Renal cortex interstitium (tissue), 11 donors: ENCODE measurements around the gene ATXN1. TPM values are rescaled to one million over a fixed set of nuclear protein-coding genes. Genes with fewer than 3 reads are reported as not detected.
"Not testable (repeated sequence)": the region's sequence is repeated elsewhere in the genome, so short reads cannot be mapped to it uniquely, and the experiment has no call there.

ENCODE experiments used
- DNase-seq, 11 donors: peaks; one replicate each; pipeline ENCODE4 v3.0.0-alpha.2; 2013; ENCODE audit warnings: low read depth in 9 of 11, low spot score in 4 of 11; ENCODE audit errors: extremely low read depth in 1 of 11
- polyA plus RNA-seq, 3 donors: library from polyadenylated mRNA; unstranded; fragments of 120-200 nt; gene quantifications; one replicate each; pipeline ENCODE4 v1.2.1, GENCODE V29; 2013; ENCODE audit not compliant: insufficient read length in 3 of 3

Gene ATXN1
- polyA plus RNA-seq, 3 donors: 19.3 to 21.9 (median 19.4) TPM

DNA sequence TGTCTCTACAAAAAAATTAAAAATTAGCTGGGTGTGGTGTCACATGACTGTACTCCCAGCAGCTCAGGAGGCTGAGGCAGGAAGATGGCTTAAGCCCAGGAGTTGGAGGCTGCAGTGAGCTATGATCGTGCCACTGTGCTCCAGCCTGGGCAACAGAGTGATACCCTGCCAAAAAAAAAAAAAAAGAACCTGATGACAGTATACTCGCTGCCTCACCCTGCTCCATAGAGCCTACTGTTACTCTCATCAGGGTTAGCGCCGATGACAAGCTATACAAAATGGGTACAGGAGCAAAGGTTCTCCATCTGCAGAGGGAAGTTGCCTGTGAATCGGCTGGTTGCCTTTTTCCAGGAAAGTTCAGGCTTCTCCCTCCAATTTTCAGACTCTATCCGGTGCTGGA, 469.5 kb downstream of the ATXN1 start:
- DNase-seq: no peak

GRCh38 chr6:16288163-16288562, 473.1 kb downstream of the ATXN1 start:
- DNase-seq: no peak

GRCh38 chr6:16286151-16286522, 475.1 kb downstream of the ATXN1 start:
- DNase-seq: peak in 5 of 11 donors; percentile 34 to 48 (median 42)

DNA sequence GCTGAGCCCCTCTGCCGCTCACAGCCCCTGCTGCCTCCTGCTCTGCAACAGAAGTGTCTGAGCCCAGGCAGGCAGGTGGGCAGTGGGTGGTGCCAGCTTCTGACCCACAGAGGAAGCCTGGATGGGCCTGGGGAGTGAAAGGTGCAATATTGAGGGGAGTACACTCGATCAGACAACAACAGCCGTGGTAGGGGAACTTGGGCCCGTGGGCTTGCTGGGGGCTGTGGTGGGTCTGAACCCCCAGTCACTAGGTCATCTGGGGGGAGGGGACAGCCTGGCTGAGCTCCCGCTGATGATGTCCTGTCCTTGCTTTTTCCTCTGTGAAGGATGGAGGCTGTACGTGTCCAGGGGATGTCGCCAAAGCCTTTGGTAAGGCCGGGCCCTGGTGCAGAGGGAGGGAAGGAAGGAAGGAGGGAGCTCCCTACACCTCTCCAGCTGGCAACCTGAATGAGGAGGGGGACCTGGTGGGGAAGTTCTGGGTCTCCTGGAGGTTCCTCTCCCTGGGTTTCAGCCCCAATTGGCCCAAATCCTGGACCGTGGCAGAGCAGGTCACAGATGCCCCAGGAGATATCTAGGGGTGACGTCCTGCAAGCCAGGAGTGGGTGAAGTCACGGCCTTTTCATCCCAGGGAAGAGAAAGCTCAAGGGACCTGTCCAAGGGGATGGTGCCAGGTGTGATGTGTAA, 475.7 kb downstream of the ATXN1 start:
- DNase-seq: no peak

- no peak for DNase-seq
These were observed 476.8 kb downstream of the ATXN1 start for GRCh38 chr6:16284472-16284871.

DNA sequence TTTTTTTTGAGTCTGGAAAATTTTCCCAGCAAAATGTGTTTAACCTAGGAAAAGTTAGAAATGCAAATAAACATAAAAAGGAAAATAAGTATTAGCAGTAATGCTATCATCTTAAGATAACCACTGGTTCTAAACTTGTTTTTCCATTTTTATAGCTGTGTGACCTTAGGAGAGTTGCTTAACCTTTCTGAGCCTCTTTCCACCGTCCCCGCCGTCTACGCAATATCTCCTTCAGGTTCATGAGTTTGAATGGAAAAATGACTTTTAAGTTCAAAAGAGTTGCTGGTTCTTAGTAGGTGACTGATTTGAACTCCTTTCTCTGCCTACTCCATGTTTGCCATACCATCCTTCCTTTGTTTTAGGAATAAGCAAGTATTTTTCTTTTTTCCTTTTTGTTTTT, 478.9 kb downstream of the ATXN1 start:
- no peak for DNase-seq

DNA sequence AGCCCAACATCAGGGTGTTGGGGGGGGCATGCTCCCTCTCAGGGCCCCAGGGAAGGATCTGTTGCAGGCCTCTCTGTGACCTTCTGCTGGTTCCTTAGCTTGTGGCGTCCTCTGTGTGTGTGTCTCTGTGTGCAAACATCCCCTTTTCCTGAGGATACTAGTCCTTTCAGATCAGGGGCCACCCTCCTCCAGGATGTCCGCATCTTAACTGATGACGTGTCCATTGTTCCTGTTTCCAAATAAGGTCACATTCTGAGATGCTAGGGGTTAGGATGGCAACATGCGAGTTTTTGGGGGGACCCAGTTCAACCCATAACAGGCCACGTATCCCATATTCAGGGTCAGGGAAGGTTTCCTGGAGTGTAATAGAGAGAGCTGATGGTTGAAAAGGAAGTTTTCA, 482.0 kb downstream of the ATXN1 start:
- no peak for DNase-seq

DNA sequence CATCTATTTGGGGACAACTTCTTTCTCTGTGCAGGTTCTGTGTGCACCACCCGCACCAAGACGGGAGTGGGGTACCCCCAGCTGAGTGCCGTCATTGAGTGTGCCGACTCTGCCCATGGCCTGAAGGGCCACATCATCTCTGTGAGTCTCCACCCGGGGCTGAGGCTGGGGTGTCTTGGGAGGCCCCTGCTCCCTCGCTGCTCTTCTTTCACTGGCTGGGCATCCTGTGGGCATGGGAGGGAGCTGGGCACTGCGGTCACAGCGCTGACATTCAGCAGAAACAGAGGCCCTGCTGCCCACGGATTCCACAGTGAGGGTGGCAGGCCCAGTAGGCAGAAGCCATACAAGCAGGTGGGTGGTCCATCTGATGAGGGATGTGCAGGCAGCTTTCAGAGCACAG, 482.5 kb downstream of the ATXN1 start:
- no peak for DNase-seq

DNA sequence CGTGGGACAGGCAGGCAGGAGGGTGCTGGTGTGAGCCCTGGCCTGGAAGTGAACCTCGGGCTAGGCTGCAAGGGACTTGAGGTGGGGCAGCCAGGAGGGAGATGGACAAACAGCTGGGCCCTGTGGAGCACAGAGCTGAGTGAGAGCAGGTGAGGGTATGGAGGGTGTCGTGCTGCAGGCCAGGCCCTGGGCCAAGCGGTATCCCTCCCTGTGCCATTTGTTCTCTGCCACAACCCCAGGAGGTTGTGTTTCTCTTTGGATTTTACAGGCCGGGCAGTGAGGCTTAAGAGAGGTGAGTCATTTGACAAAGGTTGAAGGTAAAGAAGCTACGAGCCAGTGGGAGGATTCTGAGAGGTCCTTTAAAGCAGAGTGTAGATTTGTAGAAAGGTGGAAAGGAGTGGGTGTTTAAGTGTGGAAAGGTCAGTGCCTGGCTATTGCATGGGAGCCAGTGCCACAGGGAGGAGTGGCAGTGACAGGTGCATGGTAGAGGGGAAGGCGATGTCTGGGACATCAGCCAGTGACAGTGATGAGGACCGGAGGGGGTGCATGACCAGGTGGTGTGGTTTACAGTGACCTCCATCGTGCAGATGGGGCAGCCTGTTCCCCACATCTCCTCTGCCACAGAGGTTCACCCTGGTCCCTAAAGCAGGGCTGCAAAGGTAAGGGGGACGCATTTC, 483.1 kb downstream of the ATXN1 start:
- DNase-seq: no peak

DNA sequence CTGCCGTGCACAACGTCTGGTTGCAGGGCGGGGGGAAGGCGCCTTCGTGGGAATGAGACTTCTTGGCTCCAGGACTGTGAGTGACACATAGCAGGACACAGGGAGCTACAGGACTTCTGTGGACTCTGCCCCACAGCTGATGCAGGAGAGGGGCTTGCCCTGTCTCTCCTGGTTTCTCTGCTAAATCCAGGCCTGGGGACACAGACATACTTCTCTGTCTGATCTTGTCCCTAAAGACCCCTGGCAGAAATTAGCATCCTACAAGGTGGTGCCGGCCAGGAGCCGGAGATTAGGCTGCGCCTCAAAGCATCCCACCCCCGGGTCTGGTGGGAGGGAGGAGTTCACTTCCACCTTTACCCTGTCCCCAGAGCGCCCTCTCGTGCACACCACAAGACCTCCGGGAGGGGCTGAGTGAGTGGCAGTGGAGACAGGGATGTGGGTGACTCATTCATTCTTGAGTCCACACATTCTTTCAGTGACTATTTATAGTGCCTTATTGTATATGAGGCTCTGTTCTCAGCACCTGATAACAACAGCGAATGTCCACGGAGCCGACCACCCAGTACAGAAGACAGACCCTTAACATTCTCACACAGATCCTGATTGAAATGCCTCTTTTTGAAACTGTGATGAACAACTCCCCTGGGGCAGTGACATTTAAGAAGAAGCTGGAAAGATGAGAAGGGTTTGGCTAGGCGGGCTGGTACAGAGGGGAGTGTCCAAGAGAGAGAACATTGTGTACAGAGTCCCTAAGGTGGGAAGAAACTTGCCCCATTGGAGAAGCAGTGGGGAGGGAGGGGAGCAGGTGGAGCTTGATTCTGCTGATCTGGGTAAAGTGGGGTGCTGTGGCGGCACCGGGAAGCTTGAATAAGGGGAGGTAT, 483.9 kb downstream of the ATXN1 start:
- DNase-seq: peak in 5 of 11 donors; percentile 33 to 48 (median 42)

DNA sequence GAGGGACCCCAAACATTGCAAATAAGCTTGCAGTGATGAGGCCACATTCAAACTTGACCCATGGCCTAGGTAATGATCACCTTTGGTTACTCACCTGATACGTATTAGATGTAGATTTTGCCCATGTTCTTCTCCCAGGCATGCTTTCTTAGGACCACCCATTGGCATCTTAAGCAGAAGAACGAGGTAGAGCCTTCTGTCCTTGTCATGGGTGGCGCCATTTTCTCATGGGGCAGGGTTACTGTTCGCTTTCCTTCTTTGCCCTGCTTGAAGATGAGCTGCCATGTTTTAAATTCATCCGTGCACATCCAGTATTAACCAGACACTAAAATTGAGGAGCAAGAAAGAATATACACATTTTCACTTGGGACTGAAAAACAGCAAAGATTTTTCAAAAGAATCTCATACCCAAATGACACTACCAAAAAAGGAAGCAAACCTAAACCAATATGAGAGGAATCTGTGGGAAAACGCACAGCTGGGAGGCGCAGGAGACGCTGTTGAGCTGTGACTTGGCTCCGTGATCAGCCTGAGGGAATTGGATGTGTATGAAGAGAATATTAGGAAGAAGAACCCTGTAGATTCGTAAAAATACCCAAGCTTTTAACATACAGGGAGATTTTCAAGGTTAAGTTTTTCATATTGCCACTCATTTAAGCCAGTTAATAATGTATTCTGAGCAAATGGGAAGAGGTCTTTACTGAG, 486.2 kb downstream of the ATXN1 start:
- no peak for DNase-seq

- no peak for DNase-seq
These were observed 486.8 kb downstream of the ATXN1 start for GRCh38 chr6:16274483-16274882.

- DNase-seq: peak in 1 of 11 donors; percentile 45
These were observed 488.0 kb downstream of the ATXN1 start for GRCh38 chr6:16273256-16273655.

DNA sequence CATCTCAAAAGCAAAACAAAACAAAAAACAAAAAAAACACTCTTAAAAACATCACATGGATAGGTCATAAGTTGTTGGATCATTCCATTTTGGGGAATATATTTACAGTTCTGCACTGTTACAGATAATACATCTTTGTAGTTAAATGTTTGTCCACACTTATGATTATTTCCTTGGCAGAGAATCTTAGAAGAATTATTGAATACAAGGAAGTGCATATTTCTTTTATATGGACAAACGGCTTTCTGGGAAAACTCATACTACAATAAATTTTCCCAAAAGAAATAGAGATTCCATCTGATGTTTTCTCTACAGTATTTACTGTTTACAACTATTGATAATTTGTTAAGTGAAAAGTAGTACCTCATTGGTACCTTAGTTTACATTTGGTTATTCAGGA, 489.1 kb downstream of the ATXN1 start:
- DNase-seq: no peak

DNA sequence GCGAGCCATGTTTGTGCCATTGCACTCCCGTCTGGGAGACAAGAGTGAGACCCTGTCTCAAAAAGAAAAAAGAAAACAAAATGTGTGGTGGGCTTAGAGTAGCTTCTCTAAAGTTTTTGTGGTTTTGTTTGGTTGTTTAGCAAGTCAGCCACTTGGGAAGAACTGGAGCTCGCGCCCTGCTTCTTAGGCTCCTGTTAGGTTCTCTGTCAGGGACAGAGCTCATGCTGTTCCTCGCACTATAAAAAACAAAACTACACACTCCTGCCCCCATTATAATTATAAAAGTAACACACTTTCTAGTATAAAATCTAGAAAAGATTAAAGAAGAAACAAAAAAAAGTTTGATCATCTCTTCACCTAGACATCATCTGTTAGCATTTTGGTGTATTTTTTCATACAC, 489.8 kb downstream of the ATXN1 start:
- no peak for DNase-seq

- DNase-seq: no peak
These were observed 491.0 kb downstream of the ATXN1 start for GRCh38 chr6:16270178-16270794.

DNA sequence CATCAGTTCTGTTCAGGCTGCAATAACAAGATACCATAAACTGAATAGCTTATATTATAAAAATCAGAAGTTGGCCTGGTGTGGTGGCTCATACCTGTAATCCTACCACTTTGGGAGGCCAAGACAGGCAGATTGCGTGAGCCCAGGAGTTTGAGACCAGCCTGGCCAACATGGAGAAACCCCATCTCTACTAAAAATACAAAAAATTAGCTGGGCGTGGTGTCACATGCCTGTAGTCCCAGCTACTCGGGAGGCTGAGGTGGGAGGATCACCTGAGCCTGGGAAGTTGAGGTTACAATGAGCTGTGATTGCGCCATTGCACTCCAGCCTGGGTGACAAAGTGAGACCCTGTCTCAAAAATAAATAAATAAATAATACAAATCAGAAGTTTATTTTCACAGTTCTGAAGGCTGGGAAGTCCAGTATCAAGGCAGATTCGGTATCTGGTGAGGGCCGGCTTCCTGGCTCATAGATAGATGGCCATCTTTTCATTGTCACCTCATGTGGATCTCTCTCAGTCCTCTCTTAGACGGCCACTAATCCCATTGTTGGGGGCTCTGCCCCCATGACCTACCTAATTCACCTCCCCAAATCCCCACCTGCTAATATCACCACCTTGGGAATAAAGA, 491.7 kb downstream of the ATXN1 start:
- DNase-seq: not testable (repeated sequence)

- DNase-seq: no peak
These were observed 493.6 kb downstream of the ATXN1 start for GRCh38 chr6:16267428-16268263.
